ENCODE results near the gene ASIC1. TPM values are rescaled to one million over a fixed set of nuclear protein-coding genes. Genes with fewer than 3 reads are reported as not detected.

The ASIC1 gene
- total and polyA plus RNA-seq, 2 donors from 2014 or later = 0.99 to 1.6 TPM

DNA sequence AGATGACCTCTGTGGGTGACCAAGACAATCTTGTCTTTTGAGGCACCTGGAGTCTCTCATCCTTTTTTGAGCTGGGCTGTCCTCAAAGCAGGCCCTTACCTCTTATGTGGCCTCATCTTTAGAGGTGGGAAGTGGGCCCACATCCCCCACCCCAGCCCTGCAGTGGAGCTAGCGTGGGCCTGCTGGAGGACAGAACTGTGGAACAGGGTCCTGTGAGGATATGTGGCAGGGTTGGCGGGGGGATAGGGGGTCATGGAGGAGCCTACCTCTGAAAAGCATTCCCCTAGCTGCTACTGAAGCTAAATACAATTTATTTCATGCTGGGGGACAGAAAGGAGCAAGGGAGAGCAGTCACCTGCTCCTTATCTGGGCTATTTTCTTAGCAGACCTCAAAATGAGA, 46.0 kb downstream of the ASIC1 start:
- Histone ChIP-seq H3K4me1 (ENCODE audit: control insufficient read depth in 2 of 3, insufficient read depth in 2 of 3, low read depth in 1 of 3, low read length in 3 of 3) (peaks cover 0 to 16% (median 14%) of the 10 kb centered on the region in 3 donors), H3K27ac (ENCODE audit: low read depth in 2 of 2, low read length in 2 of 2) (peak overlapping the region; percentile 26 to 81), H3K27me3 (ENCODE audit: control insufficient read depth, insufficient read depth, low read length) (no peaks in the 10 kb centered on the region), H3K36me3 (ENCODE audit: control insufficient read depth in 2 of 3, insufficient read depth in 3 of 3, low read length in 3 of 3) (peaks cover 2 to 23% (median 10%) of the 10 kb centered on the region in 3 donors), H3K4me3 (ENCODE audit: low read length in 3 of 3) (peak overlapping the region in 1 of 3 donors; percentile 71), H3K9ac (ENCODE audit: low read length in 3 of 3) (no peak overlapping the region), H3K9me3 (ENCODE audit: control insufficient read depth in 2 of 3, insufficient read depth in 1 of 3, low read length in 3 of 3) (no peaks in the 10 kb centered on the region)
- TF ChIP-seq CTCF (IDR thresholded peaks at IDR 0.05; ENCODE audit: borderline replicate concordance, extremely low read depth, insufficient read depth) = no peak
- intact Hi-C loops (cut with DNase I) = no loop called here
- FAIRE-seq = no peak
- DNase-seq = no peak

GRCh38 chr12:50103767-50104321, 46.4 kb downstream of the ASIC1 start, which contains the start of gene GPD1:
GPD1 (plus strand) TSS chr12:50104008; CDS start chr12:50104051, 43 bp downstream.
- Histone ChIP-seq H3K36me3 (ENCODE audit: control insufficient read depth in 2 of 3, insufficient read depth in 3 of 3, low read length in 3 of 3) (peaks cover 2 to 18% (median 6%) of the 10 kb centered on the region in 3 donors), H3K4me3 (ENCODE audit: low read length in 3 of 3) (peak within 1 kb of the TSS in 2 of 3 donors; percentile 67 to 71), H3K9me3 (ENCODE audit: control insufficient read depth in 2 of 3, insufficient read depth in 1 of 3, low read length in 3 of 3) (no peaks in the 10 kb centered on the region), H3K27ac (ENCODE audit: low read depth in 2 of 2, low read length in 2 of 2) (peak within 1 kb of the TSS; percentile 26 to 81), H3K4me1 (ENCODE audit: control insufficient read depth in 2 of 3, insufficient read depth in 2 of 3, low read depth in 1 of 3, low read length in 3 of 3) (peaks cover 0 to 17% (median 16%) of the 10 kb centered on the region in 3 donors), H3K9ac (ENCODE audit: low read length in 3 of 3) (peak within 1 kb of the TSS in 1 of 3 donors; percentile 57), H3K27me3 (ENCODE audit: control insufficient read depth, insufficient read depth, low read length) (no peaks in the 10 kb centered on the region)
- FAIRE-seq = no peak
- DNase-seq = peak; percentile 71 to 90 (median 82)
- intact Hi-C loops (cut with DNase I) = no loop called here
- TF ChIP-seq CTCF (IDR thresholded peaks at IDR 0.05; ENCODE audit: borderline replicate concordance, extremely low read depth, insufficient read depth) = no peak

GRCh38 chr12:50104417-50105366, 47.3 kb downstream of the ASIC1 start:
- H3K4me1 ChIP-seq (ENCODE audit: control insufficient read depth in 2 of 3, insufficient read depth in 2 of 3, low read depth in 1 of 3, low read length in 3 of 3) = peaks cover 0 to 24% (median 23%) of the 10 kb centered on the region in 3 donors
- H3K9me3 ChIP-seq (ENCODE audit: control insufficient read depth in 2 of 3, insufficient read depth in 1 of 3, low read length in 3 of 3) = no peaks in the 10 kb centered on the region
- DNase-seq = peak in 4 of 5 donors; percentile 63 to 73 (median 69)
- peak overlapping the region; percentile 51 to 77 for H3K27ac ChIP-seq (ENCODE audit: low read depth in 2 of 2, low read length in 2 of 2)
- H3K36me3 ChIP-seq (ENCODE audit: control insufficient read depth in 2 of 3, insufficient read depth in 3 of 3, low read length in 3 of 3) = peaks cover 0 to 10% (median 2%) of the 10 kb centered on the region in 3 donors
- no peak for FAIRE-seq
- peak overlapping the region in 1 of 3 donors; percentile 57 for H3K9ac ChIP-seq (ENCODE audit: low read length in 3 of 3)
- no peaks in the 10 kb centered on the region for H3K27me3 ChIP-seq (ENCODE audit: control insufficient read depth, insufficient read depth, low read length)
- intact Hi-C loops (cut with DNase I) = no loop called here
- H3K4me3 ChIP-seq (ENCODE audit: low read length in 3 of 3) = peak overlapping the region in 2 of 3 donors; percentile 67 to 71
- TF ChIP-seq CTCF (IDR thresholded peaks at IDR 0.05; ENCODE audit: borderline replicate concordance, extremely low read depth, insufficient read depth) = no peak
